Neural cell (in vitro differentiated cells): Measurements from ENCODE around the gene PXK. TPM values are rescaled to one million over a fixed set of nuclear protein-coding genes. Genes with fewer than 3 reads are reported as not detected.

Source experiments
- H2AFZ ChIP-seq: fragments of 200-600, 300-800 bp; sonication (generic), shearing (Covaris generic); 2 replicates; pipeline ENCODE4 v1.6.0; 2014; ENCODE audit warnings: low read depth, mild to moderate bottlenecking, antibody characterized with exemption, low read length, moderate library complexity
- H3F3A ChIP-seq: fragments of 200-600 bp; shearing (Covaris generic); 2 replicates; pipeline ENCODE4 v1.6.1; 2016; ENCODE audit warnings: mild to moderate bottlenecking, moderate library complexity, mixed read lengths, antibody characterized with exemption, low read length; ENCODE audit not compliant: insufficient read depth, poor library complexity, severe bottlenecking
- H3K27ac ChIP-seq: fragments of 200-600, 300-800 bp; sonication (generic), shearing (Covaris generic); 2 replicates; pipeline ENCODE4 v1.5.1; 2014; ENCODE audit warnings: mild to moderate bottlenecking, low read length, moderate library complexity
- H3K27me3 ChIP-seq: fragments of 300-800, 200-600 bp; sonication (generic), shearing (Covaris generic); 2 replicates; pipeline ENCODE4 v1.6.0; 2014; ENCODE audit warnings: mild to moderate bottlenecking, low read depth, low read length, moderate library complexity; ENCODE audit not compliant: insufficient read depth
- H3K36me3 ChIP-seq: fragments of 300-800, 200-600 bp; sonication (generic), shearing (Covaris generic); 2 replicates; pipeline ENCODE4 v1.5.1; 2014; ENCODE audit warnings: mild to moderate bottlenecking, antibody characterized with exemption, low read length, moderate library complexity; ENCODE audit not compliant: insufficient read depth
- H3K4me2 ChIP-seq: fragments of 300-800, 200-600 bp; sonication (generic), shearing (Covaris generic); 2 replicates; pipeline ENCODE4 v1.6.0; 2014; ENCODE audit warnings: mild to moderate bottlenecking, low read length
- H3K4me3 ChIP-seq: fragments of 300-800, 200-600 bp; sonication (generic), shearing (Covaris generic); 2 replicates; pipeline ENCODE4 v1.5.1; 2014; ENCODE audit warnings: mild to moderate bottlenecking, low read length, moderate library complexity
- H3K79me2 ChIP-seq: fragments of 200-600 bp; shearing (Covaris generic); replicated peaks from 2 replicates; pipeline ENCODE4 v1.6.0; 2014; ENCODE audit warnings: mild to moderate bottlenecking, low read length, moderate library complexity; ENCODE audit not compliant: insufficient read depth
- H3K9ac ChIP-seq: fragments of 300-800, 200-600 bp; sonication (generic), shearing (Covaris generic); 2 replicates; pipeline ENCODE4 v1.6.1; 2016; ENCODE audit warnings: mild to moderate bottlenecking, low read length, mixed read lengths
- H3K9me2 ChIP-seq: fragments of 200-600 bp; shearing (Covaris generic); 2 replicates; pipeline ENCODE4 v1.6.1; 2016; ENCODE audit warnings: mild to moderate bottlenecking, low read length, mixed read lengths; ENCODE audit not compliant: insufficient read depth
- H3K9me3 ChIP-seq: fragments of 200-600, 300-800 bp; sonication (generic), shearing (Covaris generic); 2 replicates; pipeline ENCODE4 v1.6.1; 2016; ENCODE audit warnings: mild to moderate bottlenecking, mixed run types, low read length, moderate library complexity, mixed read lengths
- H4K20me1 ChIP-seq: fragments of 200-600 bp; shearing (Covaris generic); 2 replicates; pipeline ENCODE4 v1.6.1; 2016; ENCODE audit warnings: mild to moderate bottlenecking, mixed run types; ENCODE audit not compliant: insufficient read depth
- EP300 ChIP-seq: fragments of 450-650 bp; conservative IDR thresholded peaks from 2 replicates; pipeline ENCODE4 v1.6.1; 2014; ENCODE audit warnings: antibody characterized with exemption, mild to moderate bottlenecking, moderate library complexity; ENCODE audit not compliant: poor library complexity, severe bottlenecking
- EZH2 ChIP-seq: fragments of 200-600, 300-800 bp; shearing (Covaris generic), sonication (generic); IDR thresholded peaks from 2 replicates; pipeline ENCODE4 v1.6.1; 2014; ENCODE audit warnings: antibody characterized with exemption, low read length, borderline replicate concordance, mild to moderate bottlenecking; ENCODE audit not compliant: insufficient read depth, poor library complexity, severe bottlenecking
- MXI1 ChIP-seq: fragments of 450-650 bp; conservative IDR thresholded peaks from 2 replicates; pipeline ENCODE4 v1.6.1; 2014; ENCODE audit warnings: antibody characterized with exemption, mild to moderate bottlenecking; ENCODE audit not compliant: poor library complexity, severe bottlenecking
- POLR2AphosphoS5 ChIP-seq: IDR thresholded peaks from 2 replicates; pipeline ENCODE4 v1.6.1; 2012
- RAD21 ChIP-seq: fragments of 450-650 bp; conservative IDR thresholded peaks from 2 replicates; pipeline ENCODE4 v1.6.1; 2014; ENCODE audit warnings: antibody characterized with exemption, mild to moderate bottlenecking, moderate library complexity
- SMC3 ChIP-seq: fragments of 450-650 bp; conservative IDR thresholded peaks from 2 replicates; pipeline ENCODE4 v1.6.1; 2014; ENCODE audit warnings: antibody characterized with exemption, mild to moderate bottlenecking, moderate library complexity; ENCODE audit not compliant: poor library complexity
- TAF1 ChIP-seq: IDR thresholded peaks from 2 replicates; pipeline ENCODE4 v1.6.1; 2012; ENCODE audit warnings: low read depth
- polyA plus RNA-seq: library from polyadenylated mRNA; depleted of rRNA; stranded (reverse); fragments of >200 nt; gene quantifications from 2 replicates; pipeline ENCODE4 v1.2.3, GENCODE V29; 2014
- TF ChIP-seq, protein P1 (sequence below): IDR thresholded peaks from 2 replicates; pipeline ENCODE4 v1.6.1; 2012; ENCODE audit warnings: borderline replicate concordance
- TF ChIP-seq, protein P2 (sequence below): fragments of 450-650 bp; IDR thresholded peaks from 2 replicates; pipeline ENCODE4 v1.5.1; 2014; ENCODE audit warnings: antibody characterized with exemption, mild to moderate bottlenecking, moderate library complexity; ENCODE audit not compliant: poor library complexity, severe bottlenecking

The PXK gene
- polyA plus RNA-seq, 1 donor from 2014 or later, result 37.7 TPM

DNA sequence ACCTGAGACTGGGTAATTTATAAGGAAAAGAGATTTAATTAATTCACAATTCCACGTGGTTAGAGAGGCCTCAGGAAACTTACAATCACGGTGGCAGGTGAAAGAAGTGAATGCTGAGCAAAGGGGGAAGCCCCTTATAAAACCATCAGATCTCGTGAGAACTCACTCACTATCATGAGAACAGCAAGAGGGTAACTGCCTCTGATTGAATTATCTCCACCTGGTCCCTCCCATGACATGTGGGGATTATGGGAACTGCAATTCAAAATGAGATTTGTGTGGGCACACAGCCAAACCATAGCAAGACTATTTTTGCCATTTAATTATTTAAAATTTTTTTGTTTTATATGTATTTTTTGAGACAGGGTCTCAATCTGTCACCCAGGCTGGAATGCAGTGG, 132.2 kb downstream of the PXK start:
- H3K36me3 ChIP-seq, result no peaks in the 10 kb centered on the region
- no peak overlapping the region for H3K9ac ChIP-seq
- H3K9me2 ChIP-seq, result no peaks in the 10 kb centered on the region
- H3K79me2 ChIP-seq, result no peaks in the 10 kb centered on the region
- H2AFZ ChIP-seq, result no peak overlapping the region
- no peak overlapping the region for H3K4me2 ChIP-seq
- TF ChIP-seq, protein P1, sequence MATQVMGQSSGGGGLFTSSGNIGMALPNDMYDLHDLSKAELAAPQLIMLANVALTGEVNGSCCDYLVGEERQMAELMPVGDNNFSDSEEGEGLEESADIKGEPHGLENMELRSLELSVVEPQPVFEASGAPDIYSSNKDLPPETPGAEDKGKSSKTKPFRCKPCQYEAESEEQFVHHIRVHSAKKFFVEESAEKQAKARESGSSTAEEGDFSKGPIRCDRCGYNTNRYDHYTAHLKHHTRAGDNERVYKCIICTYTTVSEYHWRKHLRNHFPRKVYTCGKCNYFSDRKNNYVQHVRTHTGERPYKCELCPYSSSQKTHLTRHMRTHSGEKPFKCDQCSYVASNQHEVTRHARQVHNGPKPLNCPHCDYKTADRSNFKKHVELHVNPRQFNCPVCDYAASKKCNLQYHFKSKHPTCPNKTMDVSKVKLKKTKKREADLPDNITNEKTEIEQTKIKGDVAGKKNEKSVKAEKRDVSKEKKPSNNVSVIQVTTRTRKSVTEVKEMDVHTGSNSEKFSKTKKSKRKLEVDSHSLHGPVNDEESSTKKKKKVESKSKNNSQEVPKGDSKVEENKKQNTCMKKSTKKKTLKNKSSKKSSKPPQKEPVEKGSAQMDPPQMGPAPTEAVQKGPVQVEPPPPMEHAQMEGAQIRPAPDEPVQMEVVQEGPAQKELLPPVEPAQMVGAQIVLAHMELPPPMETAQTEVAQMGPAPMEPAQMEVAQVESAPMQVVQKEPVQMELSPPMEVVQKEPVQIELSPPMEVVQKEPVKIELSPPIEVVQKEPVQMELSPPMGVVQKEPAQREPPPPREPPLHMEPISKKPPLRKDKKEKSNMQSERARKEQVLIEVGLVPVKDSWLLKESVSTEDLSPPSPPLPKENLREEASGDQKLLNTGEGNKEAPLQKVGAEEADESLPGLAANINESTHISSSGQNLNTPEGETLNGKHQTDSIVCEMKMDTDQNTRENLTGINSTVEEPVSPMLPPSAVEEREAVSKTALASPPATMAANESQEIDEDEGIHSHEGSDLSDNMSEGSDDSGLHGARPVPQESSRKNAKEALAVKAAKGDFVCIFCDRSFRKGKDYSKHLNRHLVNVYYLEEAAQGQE, result no peak
- no peaks in the 10 kb centered on the region for H3F3A ChIP-seq
- H3K9me3 ChIP-seq, result no peaks in the 10 kb centered on the region
- H3K4me3 ChIP-seq, result no peak overlapping the region
- no peak overlapping the region for H3K27ac ChIP-seq
- H3K27me3 ChIP-seq, result no peaks in the 10 kb centered on the region
- no peaks in the 10 kb centered on the region for H4K20me1 ChIP-seq

DNA sequence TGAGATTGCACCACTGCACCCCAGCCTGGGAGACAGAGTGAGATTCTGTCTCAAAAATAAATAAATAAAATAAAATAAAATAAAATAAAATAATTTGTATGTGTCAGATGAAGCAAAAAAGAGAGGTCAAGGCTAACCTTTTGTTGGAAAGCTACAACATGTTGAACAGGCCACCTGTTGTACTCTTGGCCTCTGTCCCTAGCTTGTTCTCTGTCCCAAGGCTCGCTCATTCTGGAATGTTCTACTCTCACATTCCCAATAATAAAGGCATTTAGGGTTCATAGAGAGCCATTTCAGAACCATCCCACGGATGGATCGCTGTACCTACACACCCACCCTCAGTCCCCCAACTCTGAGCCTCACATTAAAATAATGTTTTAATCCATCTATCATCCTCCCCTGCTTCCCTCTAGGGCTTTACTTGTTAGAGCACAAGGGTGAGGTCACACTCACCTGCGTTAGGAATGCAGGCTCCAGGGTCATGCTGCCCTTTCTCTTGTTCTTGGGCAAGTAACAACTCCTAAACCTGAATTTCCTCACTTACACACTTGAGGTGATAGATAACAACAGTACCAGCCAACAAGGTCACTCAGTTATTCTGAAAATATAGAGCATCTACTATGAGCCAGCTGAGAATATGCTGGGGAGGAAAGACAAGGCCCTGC, 134.3 kb downstream of the PXK start:
- Histone ChIP-seq H2AFZ (no peak overlapping the region), H3K9me2 (no peaks in the 10 kb centered on the region), H4K20me1 (no peaks in the 10 kb centered on the region), H3K9ac (no peak overlapping the region), H3K9me3 (no peaks in the 10 kb centered on the region), H3K36me3 (no peaks in the 10 kb centered on the region), H3K27ac (no peak overlapping the region), H3K27me3 (no peaks in the 10 kb centered on the region), H3K79me2 (no peaks in the 10 kb centered on the region), H3K4me2 (no peak overlapping the region), H3F3A (no peaks in the 10 kb centered on the region), H3K4me3 (no peak overlapping the region)
- no peak for TF ChIP-seq TAF1
- no peak for TF ChIP-seq SMC3
- no peak for TF ChIP-seq RAD21
- TF ChIP-seq, protein P1, result no peak
- no peak for TF ChIP-seq POLR2AphosphoS5
- no peak for TF ChIP-seq EP300
- TF ChIP-seq EZH2, result no peak
- TF ChIP-seq, protein P2, sequence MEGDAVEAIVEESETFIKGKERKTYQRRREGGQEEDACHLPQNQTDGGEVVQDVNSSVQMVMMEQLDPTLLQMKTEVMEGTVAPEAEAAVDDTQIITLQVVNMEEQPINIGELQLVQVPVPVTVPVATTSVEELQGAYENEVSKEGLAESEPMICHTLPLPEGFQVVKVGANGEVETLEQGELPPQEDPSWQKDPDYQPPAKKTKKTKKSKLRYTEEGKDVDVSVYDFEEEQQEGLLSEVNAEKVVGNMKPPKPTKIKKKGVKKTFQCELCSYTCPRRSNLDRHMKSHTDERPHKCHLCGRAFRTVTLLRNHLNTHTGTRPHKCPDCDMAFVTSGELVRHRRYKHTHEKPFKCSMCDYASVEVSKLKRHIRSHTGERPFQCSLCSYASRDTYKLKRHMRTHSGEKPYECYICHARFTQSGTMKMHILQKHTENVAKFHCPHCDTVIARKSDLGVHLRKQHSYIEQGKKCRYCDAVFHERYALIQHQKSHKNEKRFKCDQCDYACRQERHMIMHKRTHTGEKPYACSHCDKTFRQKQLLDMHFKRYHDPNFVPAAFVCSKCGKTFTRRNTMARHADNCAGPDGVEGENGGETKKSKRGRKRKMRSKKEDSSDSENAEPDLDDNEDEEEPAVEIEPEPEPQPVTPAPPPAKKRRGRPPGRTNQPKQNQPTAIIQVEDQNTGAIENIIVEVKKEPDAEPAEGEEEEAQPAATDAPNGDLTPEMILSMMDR, result no peak
- no peak for TF ChIP-seq MXI1
